Neural cell (in vitro differentiated cells): ENCODE results near the gene DNAI1. TPM values are rescaled to one million over a fixed set of nuclear protein-coding genes. Genes with fewer than 3 reads are reported as not detected.
A peak's percentile ranks its signal among the peaks of the same experiment; 100 is the strongest.

Source experiments
- H2AFZ ChIP-seq: fragments of 200-600, 300-800 bp; sonication (generic), shearing (Covaris generic); 2 replicates; pipeline ENCODE4 v1.6.0; 2014; ENCODE audit warnings: low read depth, mild to moderate bottlenecking, antibody characterized with exemption, low read length, moderate library complexity
- H3F3A ChIP-seq: fragments of 200-600 bp; shearing (Covaris generic); 2 replicates; pipeline ENCODE4 v1.6.1; 2016; ENCODE audit warnings: mild to moderate bottlenecking, moderate library complexity, mixed read lengths, antibody characterized with exemption, low read length; ENCODE audit not compliant: insufficient read depth, poor library complexity, severe bottlenecking
- H3K27ac ChIP-seq: fragments of 200-600, 300-800 bp; sonication (generic), shearing (Covaris generic); 2 replicates; pipeline ENCODE4 v1.5.1; 2014; ENCODE audit warnings: mild to moderate bottlenecking, low read length, moderate library complexity
- H3K27me3 ChIP-seq: fragments of 300-800, 200-600 bp; sonication (generic), shearing (Covaris generic); 2 replicates; pipeline ENCODE4 v1.6.0; 2014; ENCODE audit warnings: mild to moderate bottlenecking, low read depth, low read length, moderate library complexity; ENCODE audit not compliant: insufficient read depth
- H3K36me3 ChIP-seq: fragments of 300-800, 200-600 bp; sonication (generic), shearing (Covaris generic); 2 replicates; pipeline ENCODE4 v1.5.1; 2014; ENCODE audit warnings: mild to moderate bottlenecking, antibody characterized with exemption, low read length, moderate library complexity; ENCODE audit not compliant: insufficient read depth
- H3K4me2 ChIP-seq: fragments of 300-800, 200-600 bp; sonication (generic), shearing (Covaris generic); 2 replicates; pipeline ENCODE4 v1.6.0; 2014; ENCODE audit warnings: mild to moderate bottlenecking, low read length
- H3K4me3 ChIP-seq: fragments of 300-800, 200-600 bp; sonication (generic), shearing (Covaris generic); 2 replicates; pipeline ENCODE4 v1.5.1; 2014; ENCODE audit warnings: mild to moderate bottlenecking, low read length, moderate library complexity
- H3K79me2 ChIP-seq: fragments of 200-600 bp; shearing (Covaris generic); replicated peaks from 2 replicates; pipeline ENCODE4 v1.6.0; 2014; ENCODE audit warnings: mild to moderate bottlenecking, low read length, moderate library complexity; ENCODE audit not compliant: insufficient read depth
- H3K9ac ChIP-seq: fragments of 300-800, 200-600 bp; sonication (generic), shearing (Covaris generic); 2 replicates; pipeline ENCODE4 v1.6.1; 2016; ENCODE audit warnings: mild to moderate bottlenecking, low read length, mixed read lengths
- H3K9me2 ChIP-seq: fragments of 200-600 bp; shearing (Covaris generic); 2 replicates; pipeline ENCODE4 v1.6.1; 2016; ENCODE audit warnings: mild to moderate bottlenecking, low read length, mixed read lengths; ENCODE audit not compliant: insufficient read depth
- H3K9me3 ChIP-seq: fragments of 200-600, 300-800 bp; sonication (generic), shearing (Covaris generic); 2 replicates; pipeline ENCODE4 v1.6.1; 2016; ENCODE audit warnings: mild to moderate bottlenecking, mixed run types, low read length, moderate library complexity, mixed read lengths
- H4K20me1 ChIP-seq: fragments of 200-600 bp; shearing (Covaris generic); 2 replicates; pipeline ENCODE4 v1.6.1; 2016; ENCODE audit warnings: mild to moderate bottlenecking, mixed run types; ENCODE audit not compliant: insufficient read depth
- CTCF ChIP-seq: fragments of 450-650 bp; IDR thresholded peaks from 2 replicates; pipeline ENCODE4 v1.5.1; 2014; ENCODE audit warnings: antibody characterized with exemption, mild to moderate bottlenecking, moderate library complexity; ENCODE audit not compliant: poor library complexity, severe bottlenecking
- EP300 ChIP-seq: fragments of 450-650 bp; conservative IDR thresholded peaks from 2 replicates; pipeline ENCODE4 v1.6.1; 2014; ENCODE audit warnings: antibody characterized with exemption, mild to moderate bottlenecking, moderate library complexity; ENCODE audit not compliant: poor library complexity, severe bottlenecking
- EZH2 ChIP-seq: fragments of 200-600, 300-800 bp; shearing (Covaris generic), sonication (generic); IDR thresholded peaks from 2 replicates; pipeline ENCODE4 v1.6.1; 2014; ENCODE audit warnings: antibody characterized with exemption, low read length, borderline replicate concordance, mild to moderate bottlenecking; ENCODE audit not compliant: insufficient read depth, poor library complexity, severe bottlenecking
- MXI1 ChIP-seq: fragments of 450-650 bp; conservative IDR thresholded peaks from 2 replicates; pipeline ENCODE4 v1.6.1; 2014; ENCODE audit warnings: antibody characterized with exemption, mild to moderate bottlenecking; ENCODE audit not compliant: poor library complexity, severe bottlenecking
- POLR2AphosphoS5 ChIP-seq: IDR thresholded peaks from 2 replicates; pipeline ENCODE4 v1.6.1; 2012
- RAD21 ChIP-seq: fragments of 450-650 bp; conservative IDR thresholded peaks from 2 replicates; pipeline ENCODE4 v1.6.1; 2014; ENCODE audit warnings: antibody characterized with exemption, mild to moderate bottlenecking, moderate library complexity
- REST ChIP-seq: IDR thresholded peaks from 2 replicates; pipeline ENCODE4 v1.6.1; 2012; ENCODE audit warnings: borderline replicate concordance
- SMC3 ChIP-seq: fragments of 450-650 bp; conservative IDR thresholded peaks from 2 replicates; pipeline ENCODE4 v1.6.1; 2014; ENCODE audit warnings: antibody characterized with exemption, mild to moderate bottlenecking, moderate library complexity; ENCODE audit not compliant: poor library complexity
- TAF1 ChIP-seq: IDR thresholded peaks from 2 replicates; pipeline ENCODE4 v1.6.1; 2012; ENCODE audit warnings: low read depth
- polyA plus RNA-seq: library from polyadenylated mRNA; depleted of rRNA; stranded (reverse); fragments of >200 nt; gene quantifications from 2 replicates; pipeline ENCODE4 v1.2.3, GENCODE V29; 2014

Gene DNAI1
- polyA plus RNA-seq, 1 donor from 2014 or later, result 0.99 TPM

GRCh38 chr9:34563262-34563661 lies 104.7 kb downstream of the DNAI1 start:
- H4K20me1 ChIP-seq, result no peaks in the 10 kb centered on the region
- H3K27ac ChIP-seq, result no peak overlapping the region
- no peaks in the 10 kb centered on the region for H3F3A ChIP-seq
- peaks cover 8% of the 10 kb centered on the region for H3K36me3 ChIP-seq
- H3K9me3 ChIP-seq, result no peaks in the 10 kb centered on the region
- TF ChIP-seq EP300, result no peak
- no peak for TF ChIP-seq POLR2AphosphoS5
- no peak for TF ChIP-seq SMC3
- no peak for TF ChIP-seq CTCF
- TF ChIP-seq EZH2, result no peak
- no peak for TF ChIP-seq TAF1
- no peak for TF ChIP-seq REST
- no peak for TF ChIP-seq MXI1
- no peak for TF ChIP-seq RAD21
- H3K9ac ChIP-seq, result no peak overlapping the region
- H3K27me3 ChIP-seq, result no peaks in the 10 kb centered on the region
- no peaks in the 10 kb centered on the region for H3K9me2 ChIP-seq
- H3K4me2 ChIP-seq, result no peak overlapping the region
- no peak overlapping the region for H3K4me3 ChIP-seq
- H2AFZ ChIP-seq, result no peak overlapping the region
- H3K79me2 ChIP-seq, result no peaks in the 10 kb centered on the region

- no peak overlapping the region for H3K4me2 ChIP-seq
Observed at GRCh38 chr9:34564617-34565016, 106.0 kb downstream of the DNAI1 start.

GRCh38 chr9:34565856-34566255 lies 107.3 kb downstream of the DNAI1 start:
- Histone ChIP-seq H4K20me1 (no peaks in the 10 kb centered on the region), H3K9me3 (no peaks in the 10 kb centered on the region), H3F3A (no peaks in the 10 kb centered on the region), H3K4me2 (no peak overlapping the region), H3K27ac (no peak overlapping the region), H2AFZ (no peak overlapping the region), H3K79me2 (peaks cover 6% of the 10 kb centered on the region), H3K9me2 (no peaks in the 10 kb centered on the region), H3K36me3 (peaks cover 8% of the 10 kb centered on the region), H3K9ac (peak overlapping the region; percentile 3), H3K4me3 (no peak overlapping the region), H3K27me3 (no peaks in the 10 kb centered on the region)
- TF ChIP-seq EZH2 (no peak), RAD21 (no peak), CTCF (no peak)

More at GRCh38 chr9:34564617-34565016, 106.0 kb downstream of the DNAI1 start:
- Histone ChIP-seq H3K9ac (no peak overlapping the region), H4K20me1 (no peaks in the 10 kb centered on the region), H3F3A (no peaks in the 10 kb centered on the region), H3K9me2 (no peaks in the 10 kb centered on the region), H2AFZ (no peak overlapping the region), H3K27ac (no peak overlapping the region), H3K9me3 (no peaks in the 10 kb centered on the region), H3K27me3 (no peaks in the 10 kb centered on the region), H3K79me2 (peaks cover 4% of the 10 kb centered on the region), H3K36me3 (peaks cover 8% of the 10 kb centered on the region), H3K4me3 (no peak overlapping the region)
- no peak for TF ChIP-seq TAF1
